ENCODE data around the gene AGPAT2.

The AGPAT2 gene

GRCh38 chr9:136671646-136672430 is 15.4 kb downstream of the AGPAT2 start:
- no peak for DNase-seq

DNA sequence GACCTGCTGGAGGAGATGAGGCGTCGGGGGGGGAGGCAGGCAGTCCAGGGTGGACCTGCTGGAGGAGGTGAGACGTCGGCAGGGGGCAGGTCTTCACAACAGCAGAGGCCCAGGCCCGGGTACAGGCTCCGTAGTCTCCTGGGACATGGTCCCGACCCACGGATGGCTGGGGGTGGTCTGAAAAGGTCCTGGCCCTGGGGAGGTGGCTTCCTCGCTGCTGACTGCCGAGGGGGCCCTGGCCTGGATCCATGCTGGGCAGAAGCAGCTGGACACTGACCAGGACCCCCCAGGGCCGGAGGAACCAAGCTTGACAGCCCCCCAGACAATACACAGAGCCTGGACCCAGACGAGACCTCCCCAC is 16.0 kb downstream of the AGPAT2 start:
- no peak for DNase-seq

DNA sequence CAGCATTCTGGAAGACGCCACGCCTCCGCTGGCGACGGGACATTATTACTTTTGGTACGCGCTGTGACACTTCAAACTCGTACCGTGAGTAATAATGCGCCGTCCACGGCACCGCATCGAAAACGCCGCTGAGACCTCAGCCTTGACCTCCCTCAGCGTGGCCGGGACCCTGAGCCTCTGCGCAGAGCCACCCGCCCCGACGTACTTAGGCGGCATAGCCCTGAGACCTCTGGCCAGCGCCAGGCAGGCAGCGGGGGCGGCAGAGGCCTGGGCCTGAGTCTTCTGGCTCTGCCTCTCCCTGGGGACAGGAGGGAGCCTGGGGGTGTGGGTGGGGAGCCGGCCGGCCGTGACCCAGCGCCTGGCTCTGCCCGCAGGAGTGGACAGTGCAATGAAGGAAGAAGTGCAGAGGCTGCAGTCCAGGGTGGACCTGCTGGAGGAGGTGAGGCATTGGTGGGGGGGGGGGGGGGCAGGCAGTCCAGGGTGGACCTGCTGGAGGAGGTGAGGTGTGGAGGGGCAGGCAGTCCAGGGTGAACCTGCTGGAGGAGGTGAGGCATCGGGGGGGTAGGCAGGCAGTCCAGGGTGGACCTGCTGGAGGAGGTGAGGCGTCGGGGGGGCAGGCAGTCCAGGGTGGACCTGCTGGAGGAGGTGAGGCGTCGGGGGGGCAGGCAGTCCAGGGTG is 16.5 kb downstream of the AGPAT2 start:
- DNase-seq, result no peak

- no peak for DNase-seq
Measured at GRCh38 chr9:136669791-136670464, 17.3 kb downstream of the AGPAT2 start.

DNA sequence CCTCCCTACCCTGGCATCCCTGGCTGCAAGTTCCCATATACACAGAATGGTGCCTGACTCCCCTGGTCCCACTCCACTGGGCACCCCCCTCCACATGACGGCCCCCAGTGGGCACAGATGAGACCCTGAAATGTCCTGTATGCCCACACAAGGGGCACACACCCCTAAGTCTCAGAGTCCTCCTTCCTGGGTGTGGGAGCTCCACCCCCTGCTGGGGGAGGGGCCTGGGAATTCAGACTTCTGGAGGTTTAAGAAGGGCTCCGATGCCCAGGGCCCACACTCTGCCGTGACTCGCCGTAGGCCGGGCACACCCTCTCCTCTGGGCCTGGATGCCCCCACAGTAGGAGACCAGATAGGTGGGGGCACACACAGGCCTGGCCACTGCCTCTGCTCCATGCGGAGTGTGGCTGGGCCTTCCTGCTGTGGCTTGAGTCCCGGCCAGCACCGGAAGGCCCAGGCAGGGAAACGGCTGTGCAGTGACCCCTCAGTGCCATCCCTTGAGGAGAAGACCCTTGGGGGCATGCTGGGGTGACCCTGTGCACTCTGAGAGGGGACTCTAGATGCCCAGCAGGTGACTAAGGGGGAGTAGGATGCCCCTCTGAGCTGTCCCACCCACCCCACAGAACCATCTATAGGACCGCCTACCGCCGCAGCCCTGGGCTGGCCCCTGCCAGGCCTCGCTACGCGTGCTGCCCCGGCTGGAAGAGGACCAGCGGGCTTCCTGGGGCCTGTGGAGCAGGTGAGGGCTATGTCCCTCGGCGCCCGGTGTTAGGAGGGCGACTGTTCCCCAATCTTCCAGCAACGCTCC is 18.1 kb downstream of the AGPAT2 start:
- no peak for DNase-seq

DNA sequence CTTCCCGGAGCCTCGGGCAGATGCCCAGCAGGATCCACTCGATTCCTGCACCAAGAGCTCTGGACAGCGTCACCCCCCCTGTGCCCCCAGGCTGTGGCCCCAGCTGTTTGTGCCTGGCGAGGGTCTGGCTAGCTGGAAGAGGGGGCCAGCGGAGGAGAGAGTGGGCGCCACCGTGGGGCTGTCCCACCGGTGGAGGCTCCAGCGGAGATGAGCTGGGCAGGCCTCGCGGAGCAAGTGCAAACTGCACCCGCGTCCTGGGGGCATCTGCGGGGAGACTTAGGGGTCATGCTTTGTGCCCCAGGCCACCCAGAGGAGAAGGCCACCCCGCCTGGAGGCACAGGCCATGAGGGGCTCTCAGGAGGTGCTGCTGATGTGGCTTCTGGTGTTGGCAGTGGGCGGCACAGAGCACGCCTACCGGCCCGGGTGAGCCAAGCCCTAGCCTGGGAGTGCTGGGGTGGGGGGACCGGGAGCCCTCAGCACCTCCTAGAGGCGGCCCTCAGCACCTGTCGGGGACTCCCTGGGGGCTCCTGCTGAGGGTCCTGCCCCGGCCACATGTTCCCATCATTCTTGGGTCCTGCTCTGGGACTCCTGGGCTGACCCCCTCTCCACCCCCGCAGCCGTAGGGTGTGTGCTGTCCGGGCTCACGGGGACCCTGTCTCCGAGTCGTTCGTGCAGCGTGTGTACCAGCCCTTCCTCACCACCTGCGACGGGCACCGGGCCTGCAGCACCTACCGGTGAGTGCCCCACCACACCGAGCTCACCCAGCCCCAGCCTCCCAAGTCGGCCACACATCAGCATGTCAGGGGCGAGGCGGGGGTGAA is 19.1 kb downstream of the AGPAT2 start:
- DNase-seq, result no peak

- no peak for DNase-seq
Measured at GRCh38 chr9:136667214-136667939, 19.9 kb downstream of the AGPAT2 start.

- DNase-seq, result no peak
Measured at GRCh38 chr9:136666372-136667213, 20.7 kb downstream of the AGPAT2 start.

DNA sequence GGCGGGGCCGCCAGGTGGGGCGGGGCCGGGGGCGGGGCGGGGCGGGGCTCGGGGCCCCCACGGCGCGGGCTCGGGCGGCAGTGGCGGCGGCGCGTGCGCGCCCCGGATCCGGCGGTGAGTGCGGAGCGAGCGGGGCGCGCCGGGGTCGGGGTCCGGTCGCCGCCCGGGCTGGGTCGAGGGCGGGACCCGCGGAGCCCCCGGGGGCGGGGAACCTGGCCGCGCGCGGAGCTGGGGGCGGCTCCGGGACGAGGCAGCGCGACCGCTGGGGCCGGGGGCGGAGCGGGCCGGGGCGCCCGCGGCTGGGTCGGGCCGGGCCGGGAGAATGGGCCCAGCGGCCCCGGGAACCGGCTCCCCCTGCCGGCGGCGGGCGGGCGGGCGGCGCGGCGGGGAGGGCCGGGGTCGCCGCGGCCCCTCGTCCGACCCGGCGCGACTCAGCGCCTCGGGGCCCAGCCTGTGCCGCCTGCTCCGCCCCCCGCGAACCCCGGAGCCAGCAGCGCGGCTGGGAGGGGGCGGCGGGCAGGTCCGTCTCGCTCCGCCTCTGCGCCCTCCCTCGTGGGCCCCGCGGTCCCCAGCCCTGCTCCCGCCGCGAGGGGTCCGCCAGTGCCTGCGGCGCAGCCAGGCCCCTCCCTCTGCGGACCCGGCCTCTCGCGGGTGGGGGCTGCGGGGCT is 21.4 kb downstream of the AGPAT2 start:
- DNase-seq, result no peak

DNA sequence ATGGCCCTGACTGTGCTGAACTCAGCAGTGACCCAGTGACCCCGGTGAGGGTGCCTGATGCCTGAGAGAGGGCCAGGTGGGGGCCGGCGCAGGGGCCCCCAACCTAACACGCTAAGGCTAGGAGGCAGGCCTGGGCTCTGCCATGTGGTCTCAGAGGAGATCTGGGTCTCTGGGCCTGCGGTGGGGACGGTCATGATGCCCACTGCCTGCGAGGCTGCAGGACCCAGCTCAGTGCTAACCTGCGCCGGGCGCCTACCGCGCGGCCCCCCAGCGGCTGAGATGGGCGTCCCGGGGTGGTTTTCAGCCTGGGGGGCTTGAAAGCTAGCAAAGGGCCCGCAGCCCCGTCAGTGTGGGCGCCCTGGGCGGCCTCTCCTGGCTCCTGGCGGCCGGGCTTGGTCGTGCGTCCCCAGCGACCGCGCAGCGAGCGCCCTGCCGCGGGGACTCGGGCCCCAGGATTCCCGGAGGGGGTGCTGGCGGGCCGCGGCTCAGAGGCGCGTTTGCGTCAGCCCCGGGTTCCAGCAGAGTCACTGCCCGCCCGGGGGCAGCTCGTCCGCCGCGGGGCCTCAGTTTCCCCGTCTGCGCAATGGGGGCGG is 22.1 kb downstream of the AGPAT2 start:
- no peak for DNase-seq

DNA sequence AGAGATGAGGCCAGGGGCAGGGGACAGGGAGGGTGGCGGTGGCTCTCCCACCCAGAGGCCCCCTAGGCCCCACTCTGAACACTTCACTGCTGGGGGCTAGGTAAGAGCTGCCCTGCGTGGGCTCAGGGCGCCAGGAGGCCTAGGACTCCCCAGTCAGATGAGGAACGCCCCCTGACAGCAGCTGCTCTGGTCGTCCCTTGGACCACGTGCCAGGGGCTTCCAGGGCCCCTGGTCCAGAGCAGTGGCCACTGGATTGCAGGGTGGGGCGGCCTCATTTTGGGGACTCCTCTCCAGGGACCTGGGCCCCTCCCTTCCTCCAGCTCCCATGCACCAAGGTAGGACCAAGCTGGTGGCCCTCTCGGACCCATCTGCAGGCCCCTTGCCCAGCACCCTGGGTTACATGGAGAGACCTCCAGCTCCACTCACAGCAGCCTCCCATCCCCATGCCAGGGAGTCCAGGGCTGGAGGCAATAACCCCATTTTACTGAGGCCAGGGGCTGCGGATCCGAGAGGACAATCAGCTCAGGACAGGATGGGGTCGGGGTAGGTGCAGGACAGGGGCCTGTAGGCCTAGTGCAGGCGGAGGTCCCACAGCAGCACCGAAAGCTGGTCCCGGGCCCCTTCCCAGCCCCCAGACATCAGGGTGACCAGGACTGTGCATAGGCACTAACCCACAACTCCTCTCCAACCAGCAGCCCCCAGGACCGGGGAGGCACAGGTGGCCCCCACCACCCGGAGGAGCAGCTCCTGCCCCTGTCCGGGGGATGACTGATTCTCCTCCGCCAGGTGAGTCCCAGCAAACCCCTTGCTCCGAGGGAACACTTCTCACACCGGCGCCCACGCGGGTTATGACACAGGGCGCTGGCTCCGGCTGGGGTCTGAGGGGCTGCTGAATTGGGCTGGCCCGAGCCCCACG is 23.0 kb downstream of the AGPAT2 start:
- no peak for DNase-seq

GRCh38 chr9:136662656-136663581 is 24.3 kb downstream of the AGPAT2 start, which contains the start of gene EGFL7:
TSS of gene EGFL7 (plus strand) at chr9:136662916. CDS start at chr9:136668283, 5,367 bp downstream.
- DNase-seq, result no peak

- no peak for DNase-seq
Measured at GRCh38 chr9:136662326-136662655, 25.0 kb downstream of the AGPAT2 start.

- no peak for DNase-seq
Measured at GRCh38 chr9:136661641-136662325, 25.5 kb downstream of the AGPAT2 start.

- DNase-seq, result no peak
Measured at GRCh38 chr9:136660971-136661550, 26.2 kb downstream of the AGPAT2 start.

Data from NCI-H187 (cell line).